ENCODE results near the gene MXD1.

Gene MXD1

GRCh38 chr2:69902213-69902922 lies 12.5 kb upstream of the MXD1 start:
- no peak overlapping the region for H3K4me3 ChIP-seq (ENCODE audit: low read length)
- TF ChIP-seq CTCF (conservative IDR thresholded peaks at IDR 0.05; ENCODE audit: low read depth, low read length) = no peak
- no peak for DNase-seq (ENCODE audit: low read depth)

GRCh38 chr2:69907216-69907615 lies 7.7 kb upstream of the MXD1 start:
- H3K4me3 ChIP-seq (ENCODE audit: low read length) = no peak overlapping the region
- DNase-seq (ENCODE audit: low read depth) = no peak
- TF ChIP-seq CTCF (conservative IDR thresholded peaks at IDR 0.05; ENCODE audit: low read depth, low read length) = no peak

GRCh38 chr2:69911985-69912563 lies 2.8 kb upstream of the MXD1 start:
- peak; percentile 50 for TF ChIP-seq CTCF (conservative IDR thresholded peaks at IDR 0.05; ENCODE audit: low read depth, low read length)
- no peak for DNase-seq (ENCODE audit: low read depth)
- no peak overlapping the region for H3K4me3 ChIP-seq (ENCODE audit: low read length)

- peak overlapping the region; percentile 62 for H3K4me3 ChIP-seq (ENCODE audit: low read length)
- DNase-seq (ENCODE audit: low read depth) = peak; percentile 100
- no peak for TF ChIP-seq CTCF (conservative IDR thresholded peaks at IDR 0.05; ENCODE audit: low read depth, low read length)
These were observed 552 bp upstream of the MXD1 start for GRCh38 chr2:69914164-69914949.

- TF ChIP-seq CTCF (conservative IDR thresholded peaks at IDR 0.05; ENCODE audit: low read depth, low read length) = no peak
- H3K4me3 ChIP-seq (ENCODE audit: low read length) = peak overlapping the region; percentile 72
- no peak for DNase-seq (ENCODE audit: low read depth)
These were observed 1.2 kb downstream of the MXD1 start for GRCh38 chr2:69916106-69916505.

GRCh38 chr2:69917852-69918251 lies 2.9 kb downstream of the MXD1 start:
- TF ChIP-seq CTCF (conservative IDR thresholded peaks at IDR 0.05; ENCODE audit: low read depth, low read length) = no peak
- H3K4me3 ChIP-seq (ENCODE audit: low read length) = no peak overlapping the region
- peak; percentile 60 for DNase-seq (ENCODE audit: low read depth)
